HCEC 1CT (cell line): ENCODE results near the gene SLC22A24.
"Not testable (repeated sequence)": the region's sequence is repeated elsewhere in the genome, so short reads cannot be mapped to it uniquely, and the experiment has no call there.

Experiments
- DNase-seq: peaks from one replicate; pipeline ENCODE4 v3.0.0-alpha.2; 2017

SLC22A24 gene

DNA sequence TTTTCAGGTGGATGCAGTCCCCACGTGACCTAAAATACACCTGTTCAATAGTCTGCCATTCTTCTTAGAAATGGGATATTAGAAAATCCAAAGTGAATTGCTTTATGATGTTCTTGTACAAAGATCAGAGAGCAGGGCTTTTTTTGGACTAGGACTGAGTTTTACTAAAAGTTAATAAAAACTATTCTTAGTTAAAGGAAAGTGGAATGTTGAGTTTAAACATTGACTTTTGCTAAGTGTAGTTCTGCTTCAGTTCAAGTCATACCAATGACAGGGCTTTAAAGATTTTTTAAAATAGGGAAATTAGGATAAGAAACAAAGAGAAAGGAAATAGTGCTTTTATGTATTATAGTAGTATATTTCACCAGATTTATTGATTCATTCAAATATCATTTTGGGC lies at the start of gene SLC22A24:
Gene SLC22A24 (minus strand): TSS at position 101 of the 400 bp plus-strand sequence. CDS start 442 bp downstream, outside the sequence.
- DNase-seq: no peak

GRCh38 chr11:63180536-63180935 lies 36.5 kb upstream of the SLC22A24 start:
- no peak for DNase-seq

GRCh38 chr11:63179432-63180041 lies 35.5 kb upstream of the SLC22A24 start:
- no peak for DNase-seq

- DNase-seq: no peak
Measured at GRCh38 chr11:63177872-63178271, 33.9 kb upstream of the SLC22A24 start.

- peak; percentile 32 for DNase-seq
Measured at GRCh38 chr11:63165706-63166310, 21.8 kb upstream of the SLC22A24 start.

- no peak for DNase-seq
Measured at GRCh38 chr11:63155794-63156193, 11.8 kb upstream of the SLC22A24 start.

DNA sequence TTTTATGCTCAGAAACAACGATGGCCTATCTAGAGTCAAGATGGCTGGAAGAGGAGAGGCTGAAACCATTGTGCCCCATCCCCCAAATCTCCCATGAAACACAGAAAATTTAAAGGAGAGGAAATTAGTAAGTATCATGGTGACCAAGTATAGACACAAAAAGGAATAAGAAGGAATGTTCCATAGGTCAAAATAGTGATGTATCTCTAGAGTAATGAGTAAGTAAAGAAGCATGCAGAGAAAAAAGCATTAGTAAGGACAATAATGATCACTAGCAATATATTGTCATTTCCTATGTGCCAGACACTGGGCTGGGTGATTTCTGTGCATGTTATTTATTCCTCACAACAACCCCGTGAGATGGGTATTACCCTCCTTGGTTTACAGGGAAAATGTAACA lies 2.6 kb upstream of the SLC22A24 start:
- DNase-seq: peak; percentile 17

GRCh38 chr11:63142459-63142858 lies 1.6 kb downstream of the SLC22A24 start:
- DNase-seq: peak; percentile 23

DNA sequence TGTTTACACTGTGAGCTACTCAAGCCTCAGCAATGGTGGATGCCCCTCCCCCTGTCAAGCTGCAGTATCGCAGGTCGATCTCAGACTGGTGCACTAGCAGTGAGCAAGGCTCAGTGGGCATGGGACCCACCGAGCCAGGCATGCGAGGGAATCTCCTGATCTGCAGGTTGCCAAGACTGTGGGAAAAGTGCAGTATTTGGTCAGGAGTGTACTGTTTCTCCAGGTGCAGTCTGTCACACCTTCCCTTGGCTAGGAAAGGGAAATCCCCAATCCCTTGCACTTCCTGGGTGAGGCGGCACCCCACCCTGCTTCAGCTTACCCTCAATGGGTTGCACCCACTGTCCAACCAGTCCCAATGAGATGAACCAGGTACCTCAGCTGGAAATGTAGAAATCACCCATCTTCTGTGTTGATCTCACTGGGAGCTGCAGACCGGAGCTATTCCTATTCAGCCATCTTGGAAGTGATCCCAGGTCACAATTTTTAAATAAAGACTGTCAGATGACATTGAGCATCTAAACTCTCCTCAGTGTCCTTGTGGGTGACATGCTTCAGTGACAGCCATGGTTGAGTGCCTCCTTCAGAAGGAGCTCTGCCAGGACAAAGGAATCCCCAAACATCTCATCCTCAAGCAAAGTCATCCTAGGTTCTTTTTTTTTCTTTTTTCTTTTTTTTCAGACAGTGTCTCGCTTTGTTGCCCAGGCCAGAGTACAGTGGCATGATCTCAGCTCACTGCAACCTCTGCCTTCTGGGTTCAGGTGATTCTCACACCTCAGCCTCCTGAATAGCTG lies 10.8 kb downstream of the SLC22A24 start:
- DNase-seq: no peak

GRCh38 chr11:63099555-63099954 lies 44.5 kb downstream of the SLC22A24 start:
- no peak for DNase-seq

GRCh38 chr11:63080682-63081081 lies 63.3 kb downstream of the SLC22A24 start:
- DNase-seq: no peak

GRCh38 chr11:63046203-63046602 lies 97.8 kb downstream of the SLC22A24 start:
- DNase-seq: not testable (repeated sequence)

GRCh38 chr11:63042596-63042995 lies 101.4 kb downstream of the SLC22A24 start:
- no peak for DNase-seq

GRCh38 chr11:63032457-63032856 lies 111.6 kb downstream of the SLC22A24 start:
- DNase-seq: no peak
